HepG2 (cell line): Measurements from ENCODE around the gene FETUB. TPM values are rescaled to one million over a fixed set of nuclear protein-coding genes. Genes with fewer than 3 reads are reported as not detected.

Source experiments
- ARID2 ChIP-seq: sonication (generic); formaldehyde crosslinking; IDR thresholded peaks from 2 replicates; pipeline ENCODE4 v1.8.1; 2022; ENCODE audit warnings: mild to moderate bottlenecking, missing genetic modification reagents, borderline replicate concordance
- CHCHD3 ChIP-seq: sonication (generic); formaldehyde crosslinking; IDR thresholded peaks from 2 replicates; pipeline ENCODE4 v1.8.0; 2022; ENCODE audit warnings: mild to moderate bottlenecking, missing genetic modification reagents, moderate library complexity
- DNMT1 ChIP-seq: sonication (generic); formaldehyde crosslinking; IDR thresholded peaks from 2 replicates; pipeline ENCODE4 v1.5.1; 2020; ENCODE audit warnings: mild to moderate bottlenecking, missing genetic modification reagents
- GTF2F1 ChIP-seq: fragments of 150-350 bp; IDR thresholded peaks from 2 replicates; pipeline ENCODE4 v1.6.1; 2014; ENCODE audit warnings: low read length
- HES4 ChIP-seq: sonication (generic); formaldehyde crosslinking; IDR thresholded peaks from 2 replicates; pipeline ENCODE4 v1.9.0; 2021; ENCODE audit warnings: mild to moderate bottlenecking, missing genetic modification reagents, borderline replicate concordance
- KLF15 ChIP-seq: sonication (generic); formaldehyde crosslinking; IDR thresholded peaks from 2 replicates; pipeline ENCODE4 v1.8.1; 2023; ENCODE audit warnings: borderline replicate concordance, mild to moderate bottlenecking, inconsistent platforms, missing genetic modification reagents, mixed read lengths
- MAFK ChIP-seq, 2 experiments: IDR thresholded peaks in 1 of 2; conservative IDR thresholded peaks in 1 of 2; 2 replicates each; pipeline ENCODE4 v1.6.1; 2011; ENCODE audit warnings: improper control_type of control experiment in 2 of 2, low read length in 2 of 2
- MBD4 ChIP-seq: IDR thresholded peaks from 2 replicates; pipeline ENCODE4 v1.6.1; 2012; ENCODE audit warnings: low read length, inconsistent platforms, borderline replicate concordance
- MXD1 ChIP-seq: sonication (generic); formaldehyde crosslinking; IDR thresholded peaks from 2 replicates; pipeline ENCODE4 v1.4.0; 2020; ENCODE audit warnings: mild to moderate bottlenecking, missing genetic modification reagents
- TEAD2 ChIP-seq: sonication (generic); formaldehyde crosslinking; IDR thresholded peaks from 2 replicates; pipeline ENCODE4 v1.9.0; 2021; ENCODE audit warnings: missing genetic modification reagents
- ZMAT3 ChIP-seq: sonication (generic); formaldehyde crosslinking; conservative IDR thresholded peaks from 2 replicates; pipeline ENCODE4 v1.7.0; 2021; ENCODE audit warnings: missing genetic modification reagents
- ZNF501 ChIP-seq: sonication (generic); formaldehyde crosslinking; IDR thresholded peaks from 2 replicates; pipeline ENCODE4 v1.5.1; 2020; ENCODE audit warnings: mild to moderate bottlenecking, moderate library complexity, missing genetic modification reagents
- ZNF747 ChIP-seq: sonication (generic); formaldehyde crosslinking; IDR thresholded peaks from 2 replicates; pipeline ENCODE4 v1.8.1; 2023; ENCODE audit warnings: missing genetic modification reagents, mild to moderate bottlenecking, borderline replicate concordance
- ZNF839 ChIP-seq: sonication (generic); formaldehyde crosslinking; IDR thresholded peaks from 2 replicates; pipeline ENCODE4 v1.4.0; 2020; ENCODE audit warnings: missing genetic modification reagents, mild to moderate bottlenecking, borderline replicate concordance
- ZZZ3 ChIP-seq: sonication (generic); formaldehyde crosslinking; IDR thresholded peaks from 2 replicates; pipeline ENCODE4 v1.4.0; 2020; ENCODE audit warnings: missing genetic modification reagents, mild to moderate bottlenecking, borderline replicate concordance
- polyA plus RNA-seq, 8 experiments: library from polyadenylated mRNA; depleted of rRNA in 3 of 8; stranded (reverse) in 7 of 8; unstranded in 1 of 8; fragments of >200 nt; fragmentation: Illumina TruSeq in 4 of 8; extraction: Trizol in 4 of 8; gene quantifications; 2 replicates each; pipeline versions ENCODE4 v1.2.1 to v1.2.3, GENCODE V29; 2011 to 2016; ENCODE audit warnings: low read depth in 4 of 8, missing spikeins in 1 of 8, mixed read lengths in 1 of 8; ENCODE audit not compliant: insufficient read depth in 1 of 8
- total RNA-seq, 5 experiments: library from RNA; depleted of rRNA; stranded (reverse); fragments of >200 nt; fragmentation: Illumina TruSeq; extraction: Trizol; gene quantifications; 2 replicates each; pipeline ENCODE4 v1.2.3, GENCODE V29; 2016; ENCODE audit warnings: low read depth in 1 of 5
- TF ChIP-seq, protein P1 (sequence below): sonication (generic); formaldehyde crosslinking; IDR thresholded peaks from 2 replicates; pipeline ENCODE4 v1.4.0; 2020; ENCODE audit warnings: mild to moderate bottlenecking, low read depth, missing genetic modification reagents
- TF ChIP-seq, protein P2 (sequence below): sonication (generic); formaldehyde crosslinking; IDR thresholded peaks from 2 replicates; pipeline ENCODE4 v1.5.0; 2020; ENCODE audit warnings: missing genetic modification reagents, mild to moderate bottlenecking, borderline replicate concordance
- TF ChIP-seq, protein P3 (sequence below): sonication (generic); formaldehyde crosslinking; IDR thresholded peaks from 2 replicates; pipeline ENCODE4 v1.4.0; 2020; ENCODE audit warnings: missing genetic modification reagents
- TF ChIP-seq, protein P4 (sequence below): sonication (generic); formaldehyde crosslinking; IDR thresholded peaks from 2 replicates; pipeline ENCODE4 v1.8.1; 2022; ENCODE audit warnings: low read depth, mild to moderate bottlenecking, missing genetic modification reagents

FETUB gene
- total and polyA plus RNA-seq, 2 of the 13 experiments (the other 11 are each of a cell fraction or from before 2014, with no cell fraction given): 2.1 to 4.4 TPM

GRCh38 chr3:186612721-186613636 lies 27.2 kb upstream of the FETUB start, which contains the start of gene AHSG (continued):
- TF ChIP-seq, protein P1, sequence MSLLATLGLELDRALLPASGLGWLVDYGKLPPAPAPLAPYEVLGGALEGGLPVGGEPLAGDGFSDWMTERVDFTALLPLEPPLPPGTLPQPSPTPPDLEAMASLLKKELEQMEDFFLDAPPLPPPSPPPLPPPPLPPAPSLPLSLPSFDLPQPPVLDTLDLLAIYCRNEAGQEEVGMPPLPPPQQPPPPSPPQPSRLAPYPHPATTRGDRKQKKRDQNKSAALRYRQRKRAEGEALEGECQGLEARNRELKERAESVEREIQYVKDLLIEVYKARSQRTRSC: no peak
- TF ChIP-seq GTF2F1 (no peak; the same call in 1 of the 2 replicates), ZNF501 (peak; percentile 98), ZZZ3 (CRISPR knock-in tag) (peak; percentile 87; the same call in 1 of the 2 replicates), ARID2 (CRISPR knock-in tag) (peak; percentile 77; the same call in 1 of the 2 replicates), DNMT1 (CRISPR knock-in tag) (no peak), TEAD2 (CRISPR knock-in tag) (no peak), ZNF839 (CRISPR knock-in tag) (no peak), MXD1 (no peak), HES4 (CRISPR knock-in tag) (0 out of 2 replicates have a peak, but pooled peaks have one; percentile 62), MBD4 (no peak), CHCHD3 (0 out of 2 replicates have a peak, but pooled peaks have one; percentile 57), ZMAT3 (CRISPR knock-in tag) (peak; percentile 69; the same call in 1 of the 2 replicates), KLF15 (CRISPR knock-in tag) (peak; percentile 78; the same call in 1 of the 2 replicates), ZNF747 (peak; percentile 90; the same call in 1 of the 2 replicates), MAFK (conservative IDR thresholded peaks at IDR 0.05 in 1 of 2, IDR thresholded peaks at IDR 0.05 in 1 of 2; ENCODE audit: low read length in 2 of 2) (no peak)
- TF ChIP-seq, protein P2, sequence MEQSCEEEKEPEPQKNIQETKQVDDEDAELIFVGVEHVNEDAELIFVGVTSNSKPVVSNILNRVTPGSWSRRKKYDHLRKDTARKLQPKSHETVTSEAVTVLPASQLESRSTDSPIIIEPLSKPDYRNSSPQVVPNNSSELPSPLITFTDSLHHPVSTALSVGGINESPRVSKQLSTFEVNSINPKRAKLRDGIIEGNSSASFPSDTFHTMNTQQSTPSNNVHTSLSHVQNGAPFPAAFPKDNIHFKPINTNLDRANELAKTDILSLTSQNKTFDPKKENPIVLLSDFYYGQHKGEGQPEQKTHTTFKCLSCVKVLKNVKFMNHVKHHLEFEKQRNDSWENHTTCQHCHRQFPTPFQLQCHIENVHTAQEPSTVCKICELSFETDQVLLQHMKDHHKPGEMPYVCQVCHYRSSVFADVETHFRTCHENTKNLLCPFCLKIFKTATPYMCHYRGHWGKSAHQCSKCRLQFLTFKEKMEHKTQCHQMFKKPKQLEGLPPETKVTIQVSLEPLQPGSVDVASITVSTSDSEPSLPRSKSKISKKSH (CRISPR knock-in tag): peak; percentile 42; the same call in 1 of the 2 replicates
- TF ChIP-seq, protein P3, sequence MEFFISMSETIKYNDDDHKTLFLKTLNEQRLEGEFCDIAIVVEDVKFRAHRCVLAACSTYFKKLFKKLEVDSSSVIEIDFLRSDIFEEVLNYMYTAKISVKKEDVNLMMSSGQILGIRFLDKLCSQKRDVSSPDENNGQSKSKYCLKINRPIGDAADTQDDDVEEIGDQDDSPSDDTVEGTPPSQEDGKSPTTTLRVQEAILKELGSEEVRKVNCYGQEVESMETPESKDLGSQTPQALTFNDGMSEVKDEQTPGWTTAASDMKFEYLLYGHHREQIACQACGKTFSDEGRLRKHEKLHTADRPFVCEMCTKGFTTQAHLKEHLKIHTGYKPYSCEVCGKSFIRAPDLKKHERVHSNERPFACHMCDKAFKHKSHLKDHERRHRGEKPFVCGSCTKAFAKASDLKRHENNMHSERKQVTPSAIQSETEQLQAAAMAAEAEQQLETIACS: peak; percentile 26; the same call in 1 of the 2 replicates
- TF ChIP-seq, protein P4, sequence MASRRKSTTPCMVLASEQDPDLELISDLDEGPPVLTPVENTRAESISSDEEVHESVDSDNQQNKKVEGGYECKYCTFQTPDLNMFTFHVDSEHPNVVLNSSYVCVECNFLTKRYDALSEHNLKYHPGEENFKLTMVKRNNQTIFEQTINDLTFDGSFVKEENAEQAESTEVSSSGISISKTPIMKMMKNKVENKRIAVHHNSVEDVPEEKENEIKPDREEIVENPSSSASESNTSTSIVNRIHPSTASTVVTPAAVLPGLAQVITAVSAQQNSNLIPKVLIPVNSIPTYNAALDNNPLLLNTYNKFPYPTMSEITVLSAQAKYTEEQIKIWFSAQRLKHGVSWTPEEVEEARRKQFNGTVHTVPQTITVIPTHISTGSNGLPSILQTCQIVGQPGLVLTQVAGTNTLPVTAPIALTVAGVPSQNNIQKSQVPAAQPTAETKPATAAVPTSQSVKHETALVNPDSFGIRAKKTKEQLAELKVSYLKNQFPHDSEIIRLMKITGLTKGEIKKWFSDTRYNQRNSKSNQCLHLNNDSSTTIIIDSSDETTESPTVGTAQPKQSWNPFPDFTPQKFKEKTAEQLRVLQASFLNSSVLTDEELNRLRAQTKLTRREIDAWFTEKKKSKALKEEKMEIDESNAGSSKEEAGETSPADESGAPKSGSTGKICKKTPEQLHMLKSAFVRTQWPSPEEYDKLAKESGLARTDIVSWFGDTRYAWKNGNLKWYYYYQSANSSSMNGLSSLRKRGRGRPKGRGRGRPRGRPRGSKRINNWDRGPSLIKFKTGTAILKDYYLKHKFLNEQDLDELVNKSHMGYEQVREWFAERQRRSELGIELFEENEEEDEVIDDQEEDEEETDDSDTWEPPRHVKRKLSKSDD (CRISPR knock-in tag): peak; percentile 43
